ENCODE data around the gene GUCY2D. TPM values are rescaled to one million over a fixed set of nuclear protein-coding genes. Genes with fewer than 3 reads are reported as not detected.
A peak's percentile ranks its signal among the peaks of the same experiment; 100 is the strongest.

Gene GUCY2D
- total and polyA plus RNA-seq, 10 donors, result 0.03 to 0.43 (median 0.07) TPM; not detected in 7

DNA sequence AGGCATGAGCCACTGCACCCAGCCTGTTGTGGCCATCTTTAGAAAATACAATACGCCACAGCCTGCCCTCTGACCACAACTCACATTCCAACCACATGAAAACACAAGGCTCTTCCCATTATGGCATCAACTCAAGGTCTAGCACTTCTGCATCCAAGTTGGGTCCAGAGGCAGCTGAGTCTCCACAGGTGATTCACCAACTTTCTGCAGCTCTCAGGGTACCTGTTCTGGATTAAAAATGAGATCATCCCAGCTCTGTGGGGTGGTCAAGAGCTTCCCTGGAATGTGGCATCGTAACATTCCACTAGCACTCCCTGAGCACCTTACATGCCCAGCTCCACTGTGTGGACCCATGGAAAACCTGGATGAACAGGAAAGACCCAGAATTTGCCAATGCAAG is 9.9 kb upstream of the GUCY2D start:
- H3K36me3 ChIP-seq, result no peaks in the 10 kb centered on the region
- no peak for DNase-seq
- no peak for TF ChIP-seq POLR2A (IDR thresholded peaks at IDR 0.05)
- TF ChIP-seq POLR2AphosphoS5 (IDR thresholded peaks at IDR 0.05), result no peak
- TF ChIP-seq, protein P1, sequence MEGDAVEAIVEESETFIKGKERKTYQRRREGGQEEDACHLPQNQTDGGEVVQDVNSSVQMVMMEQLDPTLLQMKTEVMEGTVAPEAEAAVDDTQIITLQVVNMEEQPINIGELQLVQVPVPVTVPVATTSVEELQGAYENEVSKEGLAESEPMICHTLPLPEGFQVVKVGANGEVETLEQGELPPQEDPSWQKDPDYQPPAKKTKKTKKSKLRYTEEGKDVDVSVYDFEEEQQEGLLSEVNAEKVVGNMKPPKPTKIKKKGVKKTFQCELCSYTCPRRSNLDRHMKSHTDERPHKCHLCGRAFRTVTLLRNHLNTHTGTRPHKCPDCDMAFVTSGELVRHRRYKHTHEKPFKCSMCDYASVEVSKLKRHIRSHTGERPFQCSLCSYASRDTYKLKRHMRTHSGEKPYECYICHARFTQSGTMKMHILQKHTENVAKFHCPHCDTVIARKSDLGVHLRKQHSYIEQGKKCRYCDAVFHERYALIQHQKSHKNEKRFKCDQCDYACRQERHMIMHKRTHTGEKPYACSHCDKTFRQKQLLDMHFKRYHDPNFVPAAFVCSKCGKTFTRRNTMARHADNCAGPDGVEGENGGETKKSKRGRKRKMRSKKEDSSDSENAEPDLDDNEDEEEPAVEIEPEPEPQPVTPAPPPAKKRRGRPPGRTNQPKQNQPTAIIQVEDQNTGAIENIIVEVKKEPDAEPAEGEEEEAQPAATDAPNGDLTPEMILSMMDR (IDR thresholded peaks at IDR 0.05 in 8 of 11, conservative IDR thresholded peaks at IDR 0.05 in 3 of 11), result no peak
- H3K27ac ChIP-seq, result no peak overlapping the region
- peaks cover 8 to 32% (median 21%) of the 10 kb centered on the region in 6 donors for H3K4me1 ChIP-seq
- peaks cover 0 to 10% (median 0%) of the 10 kb centered on the region in 7 donors for H3K27me3 ChIP-seq (replicated peaks in 1 of 7)
- H3K4me3 ChIP-seq, result no peak overlapping the region
- intact Hi-C loops (cut with DNase I; ENCODE audit: low total_unique reads), result loop anchor here (10.0 kb wide), 1 partner anchor 62 kb away; no protein-coding TSS in a partner anchor
- 75 to 96% (median 89%) methylated on average over 2 of the region's 2 CpGs for WGBS, 5 donors
- no peaks in the 10 kb centered on the region for H3K9me3 ChIP-seq

DNA sequence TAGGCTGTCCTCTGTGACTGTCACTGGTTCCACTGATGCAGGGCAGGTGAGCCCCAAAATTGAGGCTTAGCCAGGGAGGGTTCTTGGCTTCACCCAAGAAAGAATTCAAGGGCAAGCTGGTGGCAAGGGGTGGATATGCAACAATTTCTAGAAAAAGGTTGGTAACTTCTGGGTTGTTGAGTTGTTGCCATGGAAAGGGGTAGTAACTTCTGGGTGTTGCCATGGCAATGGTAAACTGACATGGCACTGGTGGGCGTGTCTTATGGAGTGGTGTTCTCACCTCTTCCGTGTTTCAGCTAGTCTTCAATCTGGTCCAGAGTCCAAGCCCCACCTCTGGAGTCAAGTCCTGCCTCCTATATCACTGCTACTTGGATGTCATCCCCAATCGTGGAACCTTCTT is 9.5 kb upstream of the GUCY2D start:
- intact Hi-C loops (cut with DNase I; ENCODE audit: low total_unique reads), result loop anchor here (10.0 kb wide), 1 partner anchor 62 kb away; no protein-coding TSS in a partner anchor

DNA sequence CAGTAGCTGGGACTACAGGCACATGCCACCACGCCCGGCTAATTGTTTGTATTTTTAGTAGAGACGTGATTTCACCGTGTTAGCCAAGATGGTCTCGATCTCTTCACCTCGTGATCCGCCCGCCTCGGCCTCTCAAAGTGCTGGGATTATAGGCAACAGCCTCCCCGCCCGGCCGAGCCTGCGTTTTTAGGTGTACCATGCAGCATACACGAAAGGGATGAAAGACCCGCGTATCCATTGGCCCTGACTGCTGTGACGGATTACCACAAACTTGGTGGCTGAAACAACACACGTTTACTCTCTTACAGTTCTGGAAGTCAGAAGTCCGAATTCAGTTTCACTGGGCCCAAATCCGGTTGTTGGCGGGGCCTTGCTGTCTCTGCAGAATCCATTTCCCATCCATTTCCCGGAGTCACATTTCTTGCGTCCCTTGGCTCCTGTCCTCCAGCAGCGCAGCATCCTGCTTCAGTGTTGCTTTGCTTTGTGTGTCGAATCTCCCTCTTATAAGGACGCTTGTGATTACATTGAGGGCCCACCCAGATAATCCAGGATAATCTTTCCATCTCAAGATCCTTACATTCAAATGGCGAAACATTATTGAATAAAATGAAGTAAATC is 8.3 kb upstream of the GUCY2D start:
- Histone ChIP-seq H3K36me3 (no peaks in the 10 kb centered on the region), H3K4me3 (no peak overlapping the region), H3K4me1 (peaks cover 8 to 27% (median 18%) of the 10 kb centered on the region in 6 donors), H3K9me3 (no peaks in the 10 kb centered on the region), H3K27me3 (replicated peaks in 1 of 7) (peaks cover 0 to 26% (median 0%) of the 10 kb centered on the region in 7 donors), H3K27ac (peak overlapping the region in 3 of 8 donors; percentile 16 to 39 (median 37))
- WGBS, 5 donors, result 79 to 91% (median 89%) methylated on average over 27 of the region's 27 CpGs
- no peak for DNase-seq
- intact Hi-C loops (cut with DNase I; ENCODE audit: low total_unique reads), result loop anchor here (10.0 kb wide), 1 partner anchor 61 kb away; no protein-coding TSS in a partner anchor
- TF ChIP-seq, protein P1 (IDR thresholded peaks at IDR 0.05 in 8 of 11, conservative IDR thresholded peaks at IDR 0.05 in 3 of 11), result no peak
- TF ChIP-seq POLR2A (IDR thresholded peaks at IDR 0.05) (no peak), POLR2AphosphoS5 (IDR thresholded peaks at IDR 0.05) (no peak)

More for the DNA sequence above, 9.5 kb upstream of the GUCY2D start:
- Histone ChIP-seq H3K4me3 (no peak overlapping the region), H3K27ac (no peak overlapping the region), H3K27me3 (replicated peaks in 1 of 7) (peaks cover 0 to 14% (median 0%) of the 10 kb centered on the region in 7 donors), H3K4me1 (peaks cover 8 to 32% (median 21%) of the 10 kb centered on the region in 6 donors), H3K36me3 (no peaks in the 10 kb centered on the region), H3K9me3 (no peaks in the 10 kb centered on the region)
- TF ChIP-seq POLR2AphosphoS5 (IDR thresholded peaks at IDR 0.05), result no peak
- TF ChIP-seq, protein P1 (IDR thresholded peaks at IDR 0.05 in 8 of 11, conservative IDR thresholded peaks at IDR 0.05 in 3 of 11), result no peak
- no peak for TF ChIP-seq POLR2A (IDR thresholded peaks at IDR 0.05)
- DNase-seq, result no peak
- WGBS, 5 donors, result 62 to 76% (median 69%) methylated on average over 3 of the region's 3 CpGs

DNA sequence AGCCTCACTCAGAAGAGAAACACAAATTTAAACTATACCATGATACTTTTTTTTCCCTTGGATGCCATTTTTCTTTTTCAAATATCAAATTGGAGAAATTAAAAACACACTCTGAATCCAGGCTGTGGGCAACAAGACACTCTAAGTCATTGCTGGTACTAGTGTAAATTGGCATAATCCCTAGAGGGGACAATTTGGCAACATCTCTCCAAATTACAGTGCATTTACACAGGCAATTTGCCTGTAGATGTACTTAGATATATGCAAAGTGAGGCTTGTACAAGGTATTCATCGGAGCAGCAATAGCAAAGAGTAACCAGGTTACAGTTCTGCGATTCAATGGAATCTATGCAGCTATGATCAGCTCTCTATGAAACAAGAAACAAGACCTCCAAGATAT is 6.7 kb upstream of the GUCY2D start:
- intact Hi-C loops (cut with DNase I; ENCODE audit: low total_unique reads), result loop anchor here (10.0 kb wide), 1 partner anchor 59 kb away; no protein-coding TSS in a partner anchor
- WGBS, 5 donors, result 85 to 91% (median 86%) methylated on average over 2 of the region's 2 CpGs
- Histone ChIP-seq H3K27me3 (replicated peaks in 1 of 7) (peaks cover 0 to 40% (median under 1%) of the 10 kb centered on the region in 7 donors), H3K4me3 (no peak overlapping the region), H3K9me3 (no peaks in the 10 kb centered on the region), H3K27ac (no peak overlapping the region), H3K4me1 (peaks cover 2 to 11% (median 2%) of the 10 kb centered on the region in 6 donors), H3K36me3 (no peaks in the 10 kb centered on the region)
- TF ChIP-seq POLR2A (IDR thresholded peaks at IDR 0.05), result no peak
- no peak for TF ChIP-seq POLR2AphosphoS5 (IDR thresholded peaks at IDR 0.05)
- TF ChIP-seq, protein P1 (IDR thresholded peaks at IDR 0.05 in 8 of 11, conservative IDR thresholded peaks at IDR 0.05 in 3 of 11), result no peak
- DNase-seq, result no peak
